K562 (cell line): ENCODE measurements around the gene PDZD2. TPM values are rescaled to one million over a fixed set of nuclear protein-coding genes. Genes with fewer than 3 reads are reported as not detected.
A peak's percentile ranks its signal among the peaks of the same experiment; 100 is the strongest.

ENCODE experiments used
- CEBPG ChIP-seq, 3 experiments: fragments of 200-800 bp in 1 of 3; sonication (Bioruptor generic) in 1 of 3; sonication (generic) in 1 of 3; formaldehyde crosslinking in 1 of 3; IDR thresholded peaks in 2 of 3; conservative IDR thresholded peaks in 1 of 3; 2 replicates each; pipeline versions ENCODE4 v1.6.1 to v1.8.0; 2016 to 2022; ENCODE audit warnings: missing compliant biosample characterization in 2 of 3, missing genetic modification characterization in 2 of 3, mild to moderate bottlenecking in 1 of 3, missing genetic modification reagents in 1 of 3
- CREM ChIP-seq: IDR thresholded peaks from 2 replicates; pipeline ENCODE4 v1.6.1; 2014; ENCODE audit warnings: antibody characterized with exemption, low read depth
- ETV5 ChIP-seq: sonication (generic); formaldehyde crosslinking; IDR thresholded peaks from 2 replicates; pipeline ENCODE4 v1.4.0; 2020; ENCODE audit warnings: low read depth, mild to moderate bottlenecking, missing genetic modification reagents
- JUNB ChIP-seq: fragments of 450-650 bp; formaldehyde crosslinking; conservative IDR thresholded peaks from 2 replicates; pipeline ENCODE4 v1.4.0; 2020; ENCODE audit warnings: mild to moderate bottlenecking
- LCOR ChIP-seq: sonication (generic); formaldehyde crosslinking; IDR thresholded peaks from 2 replicates; pipeline ENCODE4 v1.8.0; 2022; ENCODE audit warnings: mild to moderate bottlenecking, missing genetic modification reagents
- MAFK ChIP-seq: IDR thresholded peaks from 2 replicates; pipeline ENCODE4 v1.6.1; 2011; ENCODE audit warnings: low read length, improper control_type of control experiment
- MCM3 ChIP-seq: fragments of 450-650 bp; IDR thresholded peaks from 2 replicates; pipeline ENCODE4 v1.6.1; 2016
- MTA3 ChIP-seq: fragments of 450-650 bp; formaldehyde crosslinking; IDR thresholded peaks from 2 replicates; pipeline ENCODE4 v1.6.1; 2017; ENCODE audit warnings: mild to moderate bottlenecking, borderline replicate concordance
- MTF1 ChIP-seq: fragments of 250-450 bp; sonication (Bioruptor Pico); IDR thresholded peaks from 2 replicates; pipeline ENCODE4 v1.9.0; 2021; ENCODE audit warnings: moderate library complexity, mild to moderate bottlenecking, inconsistent platforms, borderline replicate concordance
- MYNN ChIP-seq, 2 experiments: sonication (generic); formaldehyde crosslinking in 1 of 2; IDR thresholded peaks; 2 replicates each; pipeline versions ENCODE4 v1.5.0 to v1.6.1; 2016 to 2020; ENCODE audit warnings: antibody characterized with exemption in 1 of 2, missing genetic modification reagents in 1 of 2
- NEUROD1 ChIP-seq: fragments of 150-350 bp; IDR thresholded peaks from 2 replicates; pipeline ENCODE4 v1.6.1; 2014; ENCODE audit warnings: borderline replicate concordance, low read length, low read depth; ENCODE audit not compliant: partially characterized antibody
- NFIX ChIP-seq: fragments of 250-450 bp; sonication (Bioruptor Pico); IDR thresholded peaks from 2 replicates; pipeline ENCODE4 v1.4.0; 2020; ENCODE audit warnings: low read depth, mild to moderate bottlenecking, moderate library complexity
- POLR3G ChIP-seq: IDR thresholded peaks from 2 replicates; pipeline ENCODE4 v1.6.1; 2011; ENCODE audit not compliant: insufficient read length, insufficient replicate concordance; ENCODE audit errors: extremely low read depth
- STAT5B ChIP-seq: fragments of 250-450 bp; sonication (Bioruptor Pico); IDR thresholded peaks from 2 replicates; pipeline ENCODE4 v1.8.0; 2021; ENCODE audit warnings: mild to moderate bottlenecking, inconsistent platforms
- TEAD4 ChIP-seq, 2 experiments: sonication (generic) in 1 of 2; formaldehyde crosslinking in 1 of 2; IDR thresholded peaks; 2 replicates each; pipeline versions ENCODE4 v1.6.1 to v1.8.0; 2012 to 2022; ENCODE audit warnings: borderline replicate concordance in 1 of 2, inconsistent platforms in 1 of 2, low read length in 1 of 2, mild to moderate bottlenecking in 1 of 2, missing genetic modification reagents in 1 of 2
- TFAM ChIP-seq: fragments of 250-450 bp; sonication (Bioruptor Pico); conservative IDR thresholded peaks from 2 replicates; pipeline ENCODE4 v1.5.0; 2021; ENCODE audit warnings: mild to moderate bottlenecking, moderate library complexity
- ZBED1 ChIP-seq: IDR thresholded peaks from 2 replicates; pipeline ENCODE4 v1.6.1; 2014
- ZNF217 ChIP-seq: sonication (generic); formaldehyde crosslinking; IDR thresholded peaks from 2 replicates; pipeline ENCODE4 v1.8.0; 2022; ENCODE audit warnings: mild to moderate bottlenecking, missing genetic modification reagents
- ZNF785 ChIP-seq: fragments of 250-450 bp; sonication (Bioruptor Pico); IDR thresholded peaks from 2 replicates; pipeline ENCODE4 v1.4.0; 2020; ENCODE audit warnings: mild to moderate bottlenecking
- polyA plus RNA-seq, 8 experiments: library from polyadenylated mRNA; depleted of rRNA in 4 of 8; stranded (reverse) in 5 of 8; unstranded in 3 of 8; fragments of >200 nt; fragmentation: Nextera tagmentation in 2 of 8; fragmentation: Illumina TruSeq in 1 of 8; extraction: Ambion mirVana in 2 of 8; extraction: Trizol in 1 of 8; gene quantifications; 2 replicates each; pipeline versions ENCODE4 v1.2.1 to v1.2.3, GENCODE V29; 2011 to 2014; ENCODE audit warnings: inconsistent platforms in 1 of 8, missing spikeins in 1 of 8
- total RNA-seq, 7 experiments: library from RNA; depleted of rRNA in 6 of 7; stranded (reverse); fragments of >200 nt in 6 of 7; fragmentation: Illumina TruSeq in 2 of 7; extraction: Trizol in 2 of 7; gene quantifications; 2 replicates each; pipeline versions ENCODE4 v1.2.1 to v1.2.3, GENCODE V29; 2011 to 2021; ENCODE audit warnings: low replicate concordance in 1 of 7
- TF ChIP-seq, protein P1 (sequence below): fragments of 450-650 bp; IDR thresholded peaks from 2 replicates; pipeline ENCODE4 v1.6.1; 2017; ENCODE audit warnings: antibody characterized with exemption, mild to moderate bottlenecking
- TF ChIP-seq, protein P2 (sequence below): fragments of 450-650 bp; formaldehyde crosslinking; IDR thresholded peaks from 2 replicates; pipeline ENCODE4 v1.4.0; 2022; ENCODE audit warnings: missing genetic modification characterization

The PDZD2 gene
- total and polyA plus RNA-seq, 9 of the 15 experiments (the other 6 are each of a cell fraction or from before 2014, with no cell fraction given): 0.02 to 0.08 (median 0.04) TPM; not detected in 6

DNA sequence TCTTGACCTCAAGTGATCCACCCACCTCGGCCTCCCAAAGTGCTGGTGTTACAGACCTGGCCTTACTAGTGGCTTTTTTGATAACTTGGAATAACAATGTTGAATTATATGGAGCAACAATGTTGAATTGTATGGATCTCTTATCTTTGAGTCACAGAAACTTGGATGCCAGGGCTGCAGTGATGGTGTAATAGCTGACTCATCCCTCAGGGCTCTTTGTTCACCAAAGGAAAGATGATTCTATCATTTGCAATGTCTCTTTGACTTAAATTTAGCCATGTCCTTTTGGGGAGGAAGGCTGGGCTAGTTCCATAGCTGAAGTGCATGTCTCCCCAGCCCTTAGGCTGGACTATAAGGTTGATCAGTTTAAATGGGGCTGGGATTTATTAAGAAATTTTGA, 172.3 kb downstream of the PDZD2 start (continued):
- TF ChIP-seq, protein P1, sequence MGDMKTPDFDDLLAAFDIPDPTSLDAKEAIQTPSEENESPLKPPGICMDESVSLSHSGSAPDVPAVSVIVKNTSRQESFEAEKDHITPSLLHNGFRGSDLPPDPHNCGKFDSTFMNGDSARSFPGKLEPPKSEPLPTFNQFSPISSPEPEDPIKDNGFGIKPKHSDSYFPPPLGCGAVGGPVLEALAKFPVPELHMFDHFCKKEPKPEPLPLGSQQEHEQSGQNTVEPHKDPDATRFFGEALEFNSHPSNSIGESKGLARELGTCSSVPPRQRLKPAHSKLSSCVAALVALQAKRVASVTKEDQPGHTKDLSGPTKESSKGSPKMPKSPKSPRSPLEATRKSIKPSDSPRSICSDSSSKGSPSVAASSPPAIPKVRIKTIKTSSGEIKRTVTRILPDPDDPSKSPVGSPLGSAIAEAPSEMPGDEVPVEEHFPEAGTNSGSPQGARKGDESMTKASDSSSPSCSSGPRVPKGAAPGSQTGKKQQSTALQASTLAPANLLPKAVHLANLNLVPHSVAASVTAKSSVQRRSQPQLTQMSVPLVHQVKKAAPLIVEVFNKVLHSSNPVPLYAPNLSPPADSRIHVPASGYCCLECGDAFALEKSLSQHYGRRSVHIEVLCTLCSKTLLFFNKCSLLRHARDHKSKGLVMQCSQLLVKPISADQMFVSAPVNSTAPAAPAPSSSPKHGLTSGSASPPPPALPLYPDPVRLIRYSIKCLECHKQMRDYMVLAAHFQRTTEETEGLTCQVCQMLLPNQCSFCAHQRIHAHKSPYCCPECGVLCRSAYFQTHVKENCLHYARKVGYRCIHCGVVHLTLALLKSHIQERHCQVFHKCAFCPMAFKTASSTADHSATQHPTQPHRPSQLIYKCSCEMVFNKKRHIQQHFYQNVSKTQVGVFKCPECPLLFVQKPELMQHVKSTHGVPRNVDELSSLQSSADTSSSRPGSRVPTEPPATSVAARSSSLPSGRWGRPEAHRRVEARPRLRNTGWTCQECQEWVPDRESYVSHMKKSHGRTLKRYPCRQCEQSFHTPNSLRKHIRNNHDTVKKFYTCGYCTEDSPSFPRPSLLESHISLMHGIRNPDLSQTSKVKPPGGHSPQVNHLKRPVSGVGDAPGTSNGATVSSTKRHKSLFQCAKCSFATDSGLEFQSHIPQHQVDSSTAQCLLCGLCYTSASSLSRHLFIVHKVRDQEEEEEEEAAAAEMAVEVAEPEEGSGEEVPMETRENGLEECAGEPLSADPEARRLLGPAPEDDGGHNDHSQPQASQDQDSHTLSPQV: no peak
- peak; percentile 27; the same call in 1 of the 2 replicates for TF ChIP-seq TEAD4 (IDR thresholded peaks at IDR 0.05; ENCODE audit: low read length)
- no peak for TF ChIP-seq TEAD4 (CRISPR knock-in tag; IDR thresholded peaks at IDR 0.05; ENCODE audit: borderline replicate concordance)
- TF ChIP-seq MAFK: peak; percentile 38; the same call in 1 of the 2 replicates
- TF ChIP-seq TFAM: no peak
- no peak for TF ChIP-seq MYNN (IDR thresholded peaks at IDR 0.05)
- no peak for TF ChIP-seq MYNN (CRISPR knock-in tag; IDR thresholded peaks at IDR 0.05)
- no peak for TF ChIP-seq POLR3G
- no peak for TF ChIP-seq ZNF785 (CRISPR knock-in tag)
- TF ChIP-seq ETV5 (CRISPR knock-in tag): no peak
- TF ChIP-seq MCM3: no peak
- TF ChIP-seq ZNF217 (CRISPR knock-in tag): no peak
- no peak for TF ChIP-seq JUNB (CRISPR knock-in tag)
- TF ChIP-seq ZBED1: no peak
- no peak for TF ChIP-seq CEBPG (CRISPR knock-in tag; IDR thresholded peaks at IDR 0.05)
- peak in 1 of 2 experiments; percentile 84; a peak in 2 of 4 replicates for TF ChIP-seq CEBPG (tag; conservative IDR thresholded peaks at IDR 0.05 in 1 of 2, IDR thresholded peaks at IDR 0.05 in 1 of 2)
- no peak for TF ChIP-seq NFIX (CRISPR knock-in tag)
- no peak for TF ChIP-seq MTA3
- TF ChIP-seq CREM: no peak
- TF ChIP-seq, protein P2, sequence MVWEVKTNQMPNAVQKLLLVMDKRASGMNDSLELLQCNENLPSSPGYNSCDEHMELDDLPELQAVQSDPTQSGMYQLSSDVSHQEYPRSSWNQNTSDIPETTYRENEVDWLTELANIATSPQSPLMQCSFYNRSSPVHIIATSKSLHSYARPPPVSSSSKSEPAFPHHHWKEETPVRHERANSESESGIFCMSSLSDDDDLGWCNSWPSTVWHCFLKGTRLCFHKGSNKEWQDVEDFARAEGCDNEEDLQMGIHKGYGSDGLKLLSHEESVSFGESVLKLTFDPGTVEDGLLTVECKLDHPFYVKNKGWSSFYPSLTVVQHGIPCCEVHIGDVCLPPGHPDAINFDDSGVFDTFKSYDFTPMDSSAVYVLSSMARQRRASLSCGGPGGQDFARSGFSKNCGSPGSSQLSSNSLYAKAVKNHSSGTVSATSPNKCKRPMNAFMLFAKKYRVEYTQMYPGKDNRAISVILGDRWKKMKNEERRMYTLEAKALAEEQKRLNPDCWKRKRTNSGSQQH (CRISPR knock-in tag): no peak
- TF ChIP-seq NEUROD1: no peak
- TF ChIP-seq MTF1 (CRISPR knock-in tag): no peak
- TF ChIP-seq LCOR (CRISPR knock-in tag): no peak
- TF ChIP-seq STAT5B: no peak
